NB4 (cell line): ENCODE results near the gene TMEM135.
"Not testable (repeated sequence)": the region's sequence is repeated elsewhere in the genome, so short reads cannot be mapped to it uniquely, and the experiment has no call there.

ENCODE experiments used
- DNase-seq: peaks from one replicate; pipeline ENCODE4 v3.0.0; 2010; ENCODE audit warnings: low read depth
- H3K4me3 ChIP-seq: one replicate; pipeline ENCODE4 v1.5.1; 2011; ENCODE audit warnings: mild to moderate bottlenecking, low read depth, low read length, moderate library complexity
- MYC ChIP-seq: IDR thresholded peaks from 2 replicates; pipeline ENCODE4 v1.6.1; 2011; ENCODE audit warnings: low read depth, low read length
- POLR2A ChIP-seq: IDR thresholded peaks from 2 replicates; pipeline ENCODE4 v1.6.1; 2011; ENCODE audit warnings: mild to moderate bottlenecking; ENCODE audit not compliant: insufficient read length; ENCODE audit errors: extremely low read depth
- TF ChIP-seq, protein P1 (sequence below): IDR thresholded peaks from one replicate; pipeline ENCODE4 v1.5.1; 2012; ENCODE audit warnings: low read depth, low read length
- TF ChIP-seq, protein P2 (sequence below): IDR thresholded peaks from 2 replicates; pipeline ENCODE4 v1.6.1; 2011; ENCODE audit warnings: low read depth, low read length

The TMEM135 gene

GRCh38 chr11:87176044-87176443 is 138.3 kb downstream of the TMEM135 start:
- no peak overlapping the region for H3K4me3 ChIP-seq
- DNase-seq, result no peak

GRCh38 chr11:87179621-87180020 is 141.9 kb downstream of the TMEM135 start:
- no peak overlapping the region for H3K4me3 ChIP-seq
- no peak for DNase-seq
- TF ChIP-seq, protein P1, sequence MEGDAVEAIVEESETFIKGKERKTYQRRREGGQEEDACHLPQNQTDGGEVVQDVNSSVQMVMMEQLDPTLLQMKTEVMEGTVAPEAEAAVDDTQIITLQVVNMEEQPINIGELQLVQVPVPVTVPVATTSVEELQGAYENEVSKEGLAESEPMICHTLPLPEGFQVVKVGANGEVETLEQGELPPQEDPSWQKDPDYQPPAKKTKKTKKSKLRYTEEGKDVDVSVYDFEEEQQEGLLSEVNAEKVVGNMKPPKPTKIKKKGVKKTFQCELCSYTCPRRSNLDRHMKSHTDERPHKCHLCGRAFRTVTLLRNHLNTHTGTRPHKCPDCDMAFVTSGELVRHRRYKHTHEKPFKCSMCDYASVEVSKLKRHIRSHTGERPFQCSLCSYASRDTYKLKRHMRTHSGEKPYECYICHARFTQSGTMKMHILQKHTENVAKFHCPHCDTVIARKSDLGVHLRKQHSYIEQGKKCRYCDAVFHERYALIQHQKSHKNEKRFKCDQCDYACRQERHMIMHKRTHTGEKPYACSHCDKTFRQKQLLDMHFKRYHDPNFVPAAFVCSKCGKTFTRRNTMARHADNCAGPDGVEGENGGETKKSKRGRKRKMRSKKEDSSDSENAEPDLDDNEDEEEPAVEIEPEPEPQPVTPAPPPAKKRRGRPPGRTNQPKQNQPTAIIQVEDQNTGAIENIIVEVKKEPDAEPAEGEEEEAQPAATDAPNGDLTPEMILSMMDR, result no peak
- TF ChIP-seq, protein P2, sequence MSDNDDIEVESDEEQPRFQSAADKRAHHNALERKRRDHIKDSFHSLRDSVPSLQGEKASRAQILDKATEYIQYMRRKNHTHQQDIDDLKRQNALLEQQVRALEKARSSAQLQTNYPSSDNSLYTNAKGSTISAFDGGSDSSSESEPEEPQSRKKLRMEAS, result no peak
- TF ChIP-seq MYC (no peak), POLR2A (no peak)

More at GRCh38 chr11:87176044-87176443, 138.3 kb downstream of the TMEM135 start:
- TF ChIP-seq, protein P2, result no peak
- TF ChIP-seq POLR2A, result no peak
- TF ChIP-seq MYC, result no peak
- TF ChIP-seq, protein P1, result no peak

GRCh38 chr11:87180742-87181141 is 143.0 kb downstream of the TMEM135 start:
- H3K4me3 ChIP-seq, result no peak overlapping the region
- TF ChIP-seq, protein P1, result no peak
- DNase-seq, result no peak

DNA sequence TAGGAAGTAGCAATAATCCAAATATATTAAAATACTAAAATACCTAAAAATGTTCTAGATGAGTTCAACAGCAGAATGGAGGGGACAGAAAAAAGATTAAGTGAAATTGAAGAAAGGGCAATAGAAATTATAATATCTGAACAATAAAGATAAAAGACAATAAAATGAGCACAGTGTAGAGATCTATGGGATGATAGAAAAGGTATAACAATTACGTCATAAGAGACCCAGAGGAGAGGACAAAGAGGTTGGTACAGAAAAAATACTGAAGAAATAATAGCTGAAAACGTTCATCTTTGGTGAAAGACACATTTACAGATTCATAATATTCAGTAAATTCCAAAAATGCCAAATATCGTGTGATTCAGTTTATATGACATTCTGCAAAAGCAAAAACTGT is 143.4 kb downstream of the TMEM135 start:
- no peak for DNase-seq
- H3K4me3 ChIP-seq, result no peak overlapping the region
- TF ChIP-seq MYC (no peak), POLR2A (no peak)
- TF ChIP-seq, protein P2, result no peak

DNA sequence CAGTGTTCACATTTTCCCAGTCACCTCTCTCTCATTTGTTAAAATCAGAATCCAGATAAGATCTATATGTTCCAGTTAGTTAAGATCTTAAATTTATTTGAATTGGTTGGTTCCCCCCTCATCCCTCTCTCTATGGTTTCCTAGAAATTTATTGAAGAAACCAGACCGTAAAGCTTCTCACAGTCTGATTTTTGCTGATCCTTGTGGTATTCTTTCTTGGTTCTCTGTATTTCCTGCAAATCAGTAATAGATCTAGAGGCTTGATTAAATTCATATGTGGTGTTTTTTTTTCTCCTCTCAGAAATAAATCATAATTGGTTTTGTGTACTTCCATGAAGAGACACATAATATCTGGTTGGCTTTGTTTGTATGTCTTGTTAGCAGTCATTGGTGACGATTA is 147.5 kb downstream of the TMEM135 start:
- TF ChIP-seq MYC, result no peak
- TF ChIP-seq, protein P2, result no peak
- H3K4me3 ChIP-seq, result no peak overlapping the region
- DNase-seq, result no peak

- DNase-seq, result no peak
- H3K4me3 ChIP-seq, result no peak overlapping the region
- TF ChIP-seq POLR2A (no peak), MYC (no peak)
- TF ChIP-seq, protein P1, result no peak
- TF ChIP-seq, protein P2, result no peak
These were observed 149.3 kb downstream of the TMEM135 start for GRCh38 chr11:87187076-87187475.

DNA sequence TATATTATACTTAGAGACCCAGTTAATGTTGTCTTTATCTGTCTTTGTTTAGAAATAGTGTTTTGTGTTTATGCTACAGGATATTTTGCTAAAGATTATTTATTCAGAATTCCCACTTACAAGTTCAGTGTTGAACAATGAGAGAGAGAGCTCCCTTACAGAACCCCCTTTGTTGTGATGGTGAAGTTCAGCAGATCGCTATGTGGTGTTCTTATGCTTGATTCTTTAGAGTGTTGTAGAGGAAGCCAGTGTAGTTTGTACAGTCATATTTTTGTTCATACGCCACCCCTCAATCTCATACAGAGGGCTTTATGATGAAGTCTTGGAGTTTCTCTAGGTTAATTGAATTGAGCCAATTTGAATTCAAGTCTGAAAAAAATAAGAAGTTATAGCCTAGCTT is 150.2 kb downstream of the TMEM135 start:
- no peak for DNase-seq
- H3K4me3 ChIP-seq, result no peak overlapping the region
- TF ChIP-seq POLR2A, result no peak
- TF ChIP-seq, protein P2, result no peak
- no peak for TF ChIP-seq MYC
- TF ChIP-seq, protein P1, result no peak

- DNase-seq, H3K4me3 ChIP-seq: not testable (repeated sequence)
These were observed 150.7 kb downstream of the TMEM135 start for GRCh38 chr11:87188396-87188795.

- H3K4me3 ChIP-seq, DNase-seq: not testable (repeated sequence)
These were observed 151.2 kb downstream of the TMEM135 start for GRCh38 chr11:87188921-87189320.
